ENCODE data around the gene POMT2.

Gene POMT2

GRCh38 chr14:77231721-77232120, 89.0 kb downstream of the POMT2 start:
- Mint-ChIP-seq H3K27ac (no peak overlapping the region), H3K4me3 (no peak overlapping the region), H3K9me3 (peaks cover 4% of the 10 kb centered on the region)

DNA sequence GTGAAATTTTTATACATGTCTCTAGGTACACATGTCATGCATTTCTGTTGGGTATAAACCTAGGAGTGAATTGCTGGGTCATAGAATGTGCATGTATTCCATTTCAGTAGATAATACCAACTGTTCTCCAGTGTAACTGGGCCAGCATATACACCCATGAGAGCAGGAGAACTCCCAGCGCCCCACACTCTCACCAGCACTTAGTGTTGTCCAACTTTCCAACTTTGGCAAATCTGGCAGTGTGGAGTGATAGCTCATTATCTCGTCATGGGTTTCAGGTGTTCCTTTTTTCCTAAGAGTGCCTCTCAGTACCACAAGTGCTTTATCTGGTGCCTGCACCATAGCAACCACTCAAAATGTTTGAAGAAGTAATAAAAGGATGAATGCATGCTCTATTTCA, 89.8 kb downstream of the POMT2 start:
- H3K27ac Mint-ChIP-seq = no peak overlapping the region
- H3K36me3 Mint-ChIP-seq (ENCODE audit: low read depth) = no peaks in the 10 kb centered on the region
- H3K27me3 Mint-ChIP-seq = no peaks in the 10 kb centered on the region
- no peaks in the 10 kb centered on the region for H3K4me1 Mint-ChIP-seq (ENCODE audit: low read depth)
- H3K9me3 Mint-ChIP-seq = peaks cover 4% of the 10 kb centered on the region
- no peak overlapping the region for H3K4me3 Mint-ChIP-seq

More at GRCh38 chr14:77231721-77232120, 89.0 kb downstream of the POMT2 start:
- Mint-ChIP-seq H3K36me3 (ENCODE audit: low read depth) (no peaks in the 10 kb centered on the region), H3K27me3 (no peaks in the 10 kb centered on the region), H3K4me1 (ENCODE audit: low read depth) (no peaks in the 10 kb centered on the region)

DNA sequence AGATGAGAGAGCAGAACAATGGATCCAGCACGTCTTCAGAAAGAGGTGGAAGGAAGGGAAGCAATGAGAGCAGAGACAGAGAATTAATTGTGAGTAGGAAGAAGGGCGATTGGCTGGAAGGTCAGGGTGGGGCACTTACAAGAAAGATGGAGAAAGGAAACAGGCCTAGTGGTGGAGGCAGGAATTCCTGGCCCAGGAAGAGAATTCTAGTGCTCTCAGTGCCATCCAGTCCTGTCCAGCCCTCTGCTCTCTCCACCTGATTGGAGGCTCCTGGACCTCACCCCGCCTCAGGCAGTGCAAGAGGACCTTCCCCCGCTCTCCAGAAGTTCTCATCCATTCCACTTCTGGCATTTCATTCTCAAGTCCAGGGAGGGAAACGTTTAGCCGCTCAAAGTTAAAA, 92.6 kb downstream of the POMT2 start:
- Mint-ChIP-seq H3K4me3 (no peak overlapping the region), H3K36me3 (ENCODE audit: low read depth) (no peaks in the 10 kb centered on the region), H3K9me3 (peaks cover 4% of the 10 kb centered on the region), H3K4me1 (ENCODE audit: low read depth) (no peaks in the 10 kb centered on the region), H3K27me3 (no peaks in the 10 kb centered on the region), H3K27ac (no peak overlapping the region)

GRCh38 chr14:77225892-77226557, 94.7 kb downstream of the POMT2 start:
- Mint-ChIP-seq H3K27me3 (no peaks in the 10 kb centered on the region), H3K4me1 (ENCODE audit: low read depth) (no peaks in the 10 kb centered on the region), H3K27ac (no peak overlapping the region), H3K4me3 (no peak overlapping the region), H3K36me3 (ENCODE audit: low read depth) (no peaks in the 10 kb centered on the region), H3K9me3 (peaks cover 2% of the 10 kb centered on the region)

DNA sequence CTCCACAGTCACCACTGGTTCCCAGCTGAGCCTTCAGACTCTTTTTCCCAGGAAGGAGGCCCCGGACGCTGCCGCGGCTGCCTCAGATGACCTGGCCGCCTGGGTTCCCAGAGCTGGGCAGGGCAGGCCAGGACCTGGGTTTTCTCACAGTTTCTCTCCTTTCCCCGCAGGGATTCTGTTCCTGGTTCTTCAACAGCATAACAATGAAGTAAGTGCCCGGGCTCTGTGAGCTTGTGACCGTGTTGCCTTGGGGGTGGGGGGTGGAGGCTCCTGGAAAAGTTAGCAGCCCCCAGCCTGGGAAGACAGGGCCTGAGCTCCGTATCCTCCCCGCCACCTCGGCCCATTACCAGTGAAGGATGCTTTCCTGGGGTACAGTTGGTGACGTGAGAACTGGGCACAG, 95.4 kb downstream of the POMT2 start:
- no peak overlapping the region for H3K4me3 Mint-ChIP-seq
- H3K4me1 Mint-ChIP-seq (ENCODE audit: low read depth) = no peaks in the 10 kb centered on the region
- no peaks in the 10 kb centered on the region for H3K9me3 Mint-ChIP-seq
- H3K27ac Mint-ChIP-seq = no peak overlapping the region
- no peaks in the 10 kb centered on the region for H3K27me3 Mint-ChIP-seq
- H3K36me3 Mint-ChIP-seq (ENCODE audit: low read depth) = no peaks in the 10 kb centered on the region

All from stimulated activated naive CD8-positive, alpha-beta T cell treated with anti-CD3 and anti-CD28 coated beads, Interleukin-15, Interleukin-2, amounts not matched to agents 100 ng/mL and 50 ng/mL, for 24 hours (primary cell).